OCI-LY1 (cell line): Measurements from ENCODE around the gene PAX6.

Experiments
- H2AFZ ChIP-seq: fragments of 200-600 bp; sonication (generic), shearing (Covaris generic); 2 replicates; pipeline ENCODE4 v1.6.0; 2014; ENCODE audit warnings: antibody characterized with exemption, mild to moderate bottlenecking, low read length
- H3F3A ChIP-seq: fragments of 200-600 bp; sonication (generic), shearing (Covaris generic); 2 replicates; pipeline ENCODE4 v1.6.0; 2014; ENCODE audit warnings: mild to moderate bottlenecking, antibody characterized with exemption, low read length, moderate library complexity; ENCODE audit not compliant: insufficient read depth
- H3K27ac ChIP-seq: fragments of 200-600 bp; sonication (generic); 2 replicates; pipeline ENCODE4 v1.5.1; 2014; ENCODE audit warnings: low read length, mixed run types, mild to moderate bottlenecking, low read depth; ENCODE audit not compliant: poor library complexity, severe bottlenecking
- H3K27me3 ChIP-seq: fragments of 200-600 bp; sonication (generic); 2 replicates; pipeline ENCODE4 v1.6.0; 2014; ENCODE audit warnings: antibody characterized with exemption, mild to moderate bottlenecking, low read length, moderate library complexity; ENCODE audit not compliant: insufficient read depth
- H3K36me3 ChIP-seq: fragments of 200-600 bp; sonication (generic); 2 replicates; pipeline ENCODE4 v1.6.1; 2014; ENCODE audit warnings: mild to moderate bottlenecking, antibody characterized with exemption, low read length, moderate library complexity, mixed read lengths; ENCODE audit not compliant: insufficient read depth
- H3K4me1 ChIP-seq: fragments of 200-600 bp; sonication (generic); 2 replicates; pipeline ENCODE4 v1.5.1; 2014; ENCODE audit warnings: mild to moderate bottlenecking, low read length, moderate library complexity; ENCODE audit not compliant: insufficient read depth, severe bottlenecking
- H3K4me2 ChIP-seq: fragments of 200-600 bp; sonication (generic), shearing (Covaris generic); 2 replicates; pipeline ENCODE4 v1.6.1; 2014; ENCODE audit warnings: low read length
- H3K4me3 ChIP-seq: fragments of 200-600 bp; sonication (generic); 2 replicates; pipeline ENCODE4 v1.5.1; 2014; ENCODE audit warnings: low read length, low read depth, mild to moderate bottlenecking, mixed read lengths; ENCODE audit not compliant: poor library complexity, severe bottlenecking
- H3K79me2 ChIP-seq: fragments of 200-600 bp; shearing (Covaris generic); 2 replicates; pipeline ENCODE4 v1.6.1; 2016; ENCODE audit warnings: mixed run types, low read length, mixed read lengths; ENCODE audit not compliant: insufficient read depth
- H3K9ac ChIP-seq: fragments of 200-600 bp; sonication (generic), shearing (Covaris generic); 2 replicates; pipeline ENCODE4 v1.6.1; 2014; ENCODE audit warnings: mild to moderate bottlenecking, low read length, mixed read lengths
- H3K9me2 ChIP-seq: fragments of 200-600 bp; sonication (generic), shearing (Covaris generic); 2 replicates; pipeline ENCODE4 v1.6.1; 2014; ENCODE audit warnings: low read depth, mild to moderate bottlenecking, low read length, mixed read lengths
- H3K9me3 ChIP-seq: fragments of 200-600 bp; shearing (Covaris generic); 2 replicates; pipeline ENCODE4 v1.6.1; 2014; ENCODE audit warnings: low read length, mixed read lengths
- H4K20me1 ChIP-seq: fragments of 200-600 bp; sonication (generic), shearing (Covaris generic); 2 replicates; pipeline ENCODE4 v1.6.0; 2016; ENCODE audit warnings: mild to moderate bottlenecking, low read length; ENCODE audit not compliant: insufficient read depth
- CTCF ChIP-seq: fragments of 200-600 bp; sonication (generic), shearing (Covaris generic); IDR thresholded peaks from 2 replicates; pipeline ENCODE4 v1.5.1; 2017; ENCODE audit warnings: mild to moderate bottlenecking, antibody characterized with exemption, low read length, moderate library complexity, mixed read lengths
- EZH2 ChIP-seq: fragments of 200-600 bp; sonication (generic), shearing (Covaris generic); IDR thresholded peaks from 2 replicates; pipeline ENCODE4 v1.8.0; 2017; ENCODE audit warnings: borderline replicate concordance, mixed run types, mild to moderate bottlenecking, antibody characterized with exemption, low read length, moderate library complexity, mixed read lengths

The PAX6 gene

DNA sequence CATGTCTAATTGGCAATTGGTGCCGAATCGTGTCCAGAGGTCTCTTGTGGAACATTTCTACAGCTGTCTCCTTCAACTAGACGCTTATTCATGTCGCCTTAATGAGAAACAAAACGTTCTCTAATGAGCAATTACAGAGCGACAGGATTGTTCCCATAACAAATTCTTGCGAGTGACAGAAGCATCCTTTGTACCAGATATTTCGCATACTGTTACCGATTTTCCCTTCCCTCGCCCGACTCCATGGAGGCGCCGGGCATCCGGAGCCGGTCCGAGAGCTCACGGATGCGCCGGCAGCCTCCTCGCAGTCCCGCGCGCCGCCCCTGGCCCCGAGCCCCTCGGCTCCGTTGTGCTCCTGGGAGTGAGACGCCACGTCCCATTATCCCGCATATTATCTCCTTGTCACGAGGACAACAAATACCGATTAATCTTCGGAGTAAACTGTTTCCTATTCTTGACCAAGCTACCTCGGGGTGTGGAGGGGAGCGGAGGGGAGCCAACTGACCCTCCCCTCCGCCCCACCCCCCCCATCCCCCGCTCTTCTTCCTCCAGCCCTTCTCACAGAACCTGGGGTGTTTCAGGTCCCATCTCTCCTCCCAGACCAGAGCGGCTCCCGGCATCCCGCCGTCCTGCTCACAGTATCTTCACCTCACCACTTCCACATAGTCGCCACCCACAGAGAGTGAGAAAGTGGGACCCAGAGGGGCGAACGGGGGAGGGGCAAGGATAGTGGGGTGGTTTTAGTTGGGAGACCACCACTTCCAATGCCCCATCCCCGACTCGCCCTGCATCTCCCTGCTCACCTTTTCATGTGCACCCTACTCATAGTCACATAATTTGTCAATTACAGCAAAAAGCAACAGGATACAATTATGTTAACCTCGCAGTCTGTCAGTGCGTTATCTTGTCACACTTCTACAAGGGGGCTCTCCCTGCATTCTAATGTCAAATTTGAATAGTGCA lies 11.4 kb downstream of the PAX6 start:
- no peaks in the 10 kb centered on the region for H3K27me3 ChIP-seq
- no peaks in the 10 kb centered on the region for H3K79me2 ChIP-seq
- no peak overlapping the region for H3K27ac ChIP-seq
- H3K9me2 ChIP-seq: no peaks in the 10 kb centered on the region
- no peaks in the 10 kb centered on the region for H4K20me1 ChIP-seq
- H3K4me1 ChIP-seq: no peaks in the 10 kb centered on the region
- no peak overlapping the region for H3K4me2 ChIP-seq
- TF ChIP-seq EZH2 (no peak), CTCF (no peak)
- H2AFZ ChIP-seq: no peak overlapping the region
- no peak overlapping the region for H3K9ac ChIP-seq
- no peaks in the 10 kb centered on the region for H3F3A ChIP-seq
- H3K36me3 ChIP-seq: no peaks in the 10 kb centered on the region
- H3K4me3 ChIP-seq: no peak overlapping the region
- no peaks in the 10 kb centered on the region for H3K9me3 ChIP-seq

DNA sequence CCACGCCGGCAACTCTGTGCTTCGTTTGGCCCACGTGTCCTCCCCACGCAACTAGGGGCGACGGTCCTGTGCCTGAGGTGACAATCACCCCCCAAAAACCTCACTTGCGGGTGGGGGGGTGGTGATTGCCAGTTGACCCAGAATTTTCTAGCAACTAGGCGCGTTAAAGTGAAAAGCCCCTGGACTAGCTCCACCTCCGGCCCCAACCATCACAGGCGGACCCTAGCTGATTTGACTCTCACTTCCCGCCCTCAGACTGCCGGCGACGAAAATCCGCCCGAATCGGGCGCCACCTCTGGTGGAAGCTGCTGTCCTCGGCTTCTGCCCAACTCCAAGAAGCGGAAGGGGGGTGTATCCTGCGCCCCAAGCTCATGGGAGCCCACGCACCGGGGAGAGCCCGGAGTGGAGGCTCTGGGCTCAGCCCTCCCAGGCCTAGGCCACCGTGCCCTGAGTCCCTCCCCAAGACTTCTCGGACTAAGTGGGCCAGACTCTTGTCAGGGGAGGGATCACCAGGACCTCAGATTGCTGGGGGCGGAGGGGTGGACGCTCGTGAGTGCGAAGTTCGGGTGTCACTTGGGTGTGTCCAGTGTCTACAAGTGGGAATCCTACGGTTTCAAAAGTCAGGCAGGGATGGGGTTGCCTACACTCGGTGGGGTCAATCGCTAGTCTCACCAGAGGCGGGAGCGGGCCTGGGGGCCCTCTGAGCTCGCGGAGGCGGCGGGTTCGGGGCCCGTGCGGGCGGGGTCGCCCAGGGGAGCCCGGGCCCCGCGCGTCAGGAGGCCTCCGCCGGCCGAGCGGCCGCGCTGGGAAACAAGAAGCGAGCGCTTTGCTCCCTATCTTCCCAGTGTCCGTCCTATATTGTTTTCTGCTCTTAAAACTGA lies 12.3 kb downstream of the PAX6 start:
- Histone ChIP-seq H3K9me2 (no peaks in the 10 kb centered on the region), H3K9ac (no peak overlapping the region), H3K27me3 (no peaks in the 10 kb centered on the region), H3F3A (no peaks in the 10 kb centered on the region), H3K27ac (no peak overlapping the region), H3K4me3 (peak overlapping the region; percentile 38), H3K36me3 (no peaks in the 10 kb centered on the region), H4K20me1 (no peaks in the 10 kb centered on the region), H3K4me1 (no peaks in the 10 kb centered on the region), H3K79me2 (no peaks in the 10 kb centered on the region), H3K9me3 (no peaks in the 10 kb centered on the region), H2AFZ (no peak overlapping the region), H3K4me2 (peak overlapping the region; percentile 38; the same call in 1 of the 2 replicates)
- TF ChIP-seq CTCF (peak; percentile 26; the same call in 1 of the 2 replicates), EZH2 (no peak)

DNA sequence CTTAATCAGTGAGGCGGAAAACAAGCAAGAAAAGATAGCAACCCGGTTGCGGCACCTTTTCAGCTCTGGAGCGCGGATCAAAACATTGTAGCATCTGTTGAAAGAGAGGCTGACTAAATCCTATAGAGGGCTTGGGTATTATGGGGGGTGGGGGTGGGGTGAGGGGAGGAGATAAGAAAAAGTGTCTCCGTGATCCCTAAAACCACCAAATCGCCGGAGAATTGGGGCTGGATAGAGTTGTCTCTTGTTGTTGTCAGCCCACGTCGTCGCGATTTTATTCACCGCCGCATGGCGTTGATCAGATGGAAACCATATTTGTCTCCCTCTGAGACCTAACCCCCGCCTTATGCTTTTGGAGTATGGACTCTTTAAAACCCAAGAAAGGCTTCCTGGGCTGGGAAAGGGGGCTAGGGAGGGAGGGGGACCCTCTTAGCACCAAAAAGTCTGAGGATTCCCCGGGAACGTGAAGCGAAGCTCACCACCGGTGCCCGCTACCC lies 13.0 kb downstream of the PAX6 start:
- Histone ChIP-seq H3K27me3 (no peaks in the 10 kb centered on the region), H3K4me3 (peak overlapping the region; percentile 38), H3K4me1 (no peaks in the 10 kb centered on the region)

More for the DNA sequence above, 13.0 kb downstream of the PAX6 start:
- no peak for TF ChIP-seq EZH2
- TF ChIP-seq CTCF: no peak
- no peaks in the 10 kb centered on the region for H3K36me3 ChIP-seq
- H2AFZ ChIP-seq: no peak overlapping the region
- peak overlapping the region; percentile 38; the same call in 1 of the 2 replicates for H3K4me2 ChIP-seq
- H3F3A ChIP-seq: no peaks in the 10 kb centered on the region
- H3K9ac ChIP-seq: no peak overlapping the region
- H3K27ac ChIP-seq: no peak overlapping the region
- no peaks in the 10 kb centered on the region for H3K79me2 ChIP-seq
- no peaks in the 10 kb centered on the region for H3K9me3 ChIP-seq
- H4K20me1 ChIP-seq: no peaks in the 10 kb centered on the region
- no peaks in the 10 kb centered on the region for H3K9me2 ChIP-seq
